DMS53 treated with DMSO at 0.1 percent for 48 hours (cell line): Measurements from ENCODE around the gene C2orf68.

Experiments used
- DNase-seq: peaks from one replicate; lab custom pipeline; 2025; ENCODE audit not compliant: unreplicated experiment; lab: John Stamatoyannopoulos, UW

The C2orf68 gene

DNA sequence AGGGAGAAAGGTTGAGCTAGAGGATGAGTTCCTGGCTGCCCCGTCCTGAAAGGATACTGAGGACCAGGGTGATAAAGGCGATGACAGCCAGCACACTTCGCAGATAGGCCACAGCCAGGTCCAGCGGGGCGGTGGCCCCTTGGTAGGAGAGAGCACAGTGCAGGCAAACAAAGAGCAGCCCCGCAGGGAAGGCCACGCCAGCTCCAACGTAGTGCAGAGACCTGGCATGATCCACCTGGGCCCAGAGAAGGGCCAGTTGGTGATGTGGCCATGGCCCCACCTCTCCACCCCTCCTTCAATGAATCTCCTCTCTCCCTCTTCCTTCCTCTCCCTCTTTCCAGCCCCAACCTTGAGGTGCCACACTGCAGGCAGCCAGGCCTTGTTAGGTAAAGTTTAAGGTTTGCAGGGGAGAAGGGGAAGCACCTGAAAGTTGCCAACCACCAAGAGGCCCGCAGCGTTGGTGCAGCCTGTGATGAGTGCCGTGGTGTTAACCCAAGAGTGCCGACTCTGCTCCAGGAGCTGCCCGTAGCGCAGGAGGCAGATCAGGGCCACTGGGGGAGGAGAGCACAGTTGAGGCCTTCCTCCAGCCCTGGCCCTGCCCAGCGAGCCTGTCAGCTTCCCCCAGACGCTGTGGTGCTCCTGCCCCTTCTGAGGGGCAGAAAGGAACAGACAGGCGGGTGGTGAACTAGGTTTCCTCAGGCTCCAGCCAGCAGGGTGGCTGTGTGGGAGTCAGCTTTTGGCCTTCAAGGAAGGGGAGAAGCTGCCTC is 12.2 kb downstream of the C2orf68 start:
- DNase-seq: no peak

DNA sequence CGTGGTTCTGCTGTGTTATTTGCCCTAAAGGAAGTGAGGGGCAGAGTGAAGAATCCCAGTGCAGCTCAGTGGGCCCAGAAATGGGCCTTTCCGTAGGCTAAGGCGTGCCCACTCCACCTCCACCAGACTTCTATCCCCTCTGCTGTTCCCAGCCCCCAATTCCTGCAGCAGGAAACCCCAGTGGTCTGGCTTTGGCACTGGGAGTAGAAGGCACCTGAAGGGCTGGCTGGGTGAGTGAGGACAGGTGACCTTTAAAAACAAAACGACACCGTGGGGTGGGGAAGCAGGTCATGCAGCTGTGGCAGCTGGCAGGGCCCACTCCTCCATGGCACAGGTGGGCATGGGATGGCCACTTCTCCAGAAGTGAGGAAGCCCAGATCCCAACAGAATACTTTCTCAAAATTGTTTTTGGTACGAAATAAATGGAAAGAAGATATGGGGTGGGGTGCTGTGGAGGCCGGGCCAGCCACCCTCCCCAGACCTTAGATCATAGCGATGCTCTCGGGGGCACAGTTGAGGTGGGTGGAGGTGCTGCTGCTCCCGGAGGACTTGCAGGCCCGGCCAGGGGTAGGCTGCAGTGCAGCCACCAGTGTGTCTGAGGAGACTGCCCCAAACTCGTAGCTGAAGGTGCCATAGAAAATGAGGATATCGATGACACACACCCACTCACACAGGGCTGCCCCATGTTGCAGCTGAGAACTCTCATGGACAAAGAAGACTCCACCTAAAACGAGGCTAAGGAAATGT is 13.1 kb downstream of the C2orf68 start:
- DNase-seq: no peak

DNA sequence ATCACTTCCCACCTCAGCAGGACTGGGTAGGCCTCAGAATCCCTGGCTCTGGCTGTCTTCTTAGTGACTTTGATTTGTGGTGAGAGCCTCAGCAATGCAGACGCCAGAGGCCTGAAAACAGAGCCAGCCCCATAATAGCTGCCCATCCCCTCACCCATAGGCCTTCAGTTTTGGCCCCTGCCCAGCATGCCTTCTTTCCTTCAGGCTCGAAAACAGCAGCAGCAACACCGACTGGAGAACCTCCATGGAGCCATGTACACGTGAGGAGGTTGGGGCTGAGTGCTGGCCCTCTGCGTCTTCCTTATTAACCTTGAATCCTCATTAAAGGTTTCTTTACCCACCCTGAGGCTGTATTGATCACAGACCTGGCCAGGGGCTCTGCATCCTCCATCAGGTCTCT is 14.6 kb downstream of the C2orf68 start:
- no peak for DNase-seq

DNA sequence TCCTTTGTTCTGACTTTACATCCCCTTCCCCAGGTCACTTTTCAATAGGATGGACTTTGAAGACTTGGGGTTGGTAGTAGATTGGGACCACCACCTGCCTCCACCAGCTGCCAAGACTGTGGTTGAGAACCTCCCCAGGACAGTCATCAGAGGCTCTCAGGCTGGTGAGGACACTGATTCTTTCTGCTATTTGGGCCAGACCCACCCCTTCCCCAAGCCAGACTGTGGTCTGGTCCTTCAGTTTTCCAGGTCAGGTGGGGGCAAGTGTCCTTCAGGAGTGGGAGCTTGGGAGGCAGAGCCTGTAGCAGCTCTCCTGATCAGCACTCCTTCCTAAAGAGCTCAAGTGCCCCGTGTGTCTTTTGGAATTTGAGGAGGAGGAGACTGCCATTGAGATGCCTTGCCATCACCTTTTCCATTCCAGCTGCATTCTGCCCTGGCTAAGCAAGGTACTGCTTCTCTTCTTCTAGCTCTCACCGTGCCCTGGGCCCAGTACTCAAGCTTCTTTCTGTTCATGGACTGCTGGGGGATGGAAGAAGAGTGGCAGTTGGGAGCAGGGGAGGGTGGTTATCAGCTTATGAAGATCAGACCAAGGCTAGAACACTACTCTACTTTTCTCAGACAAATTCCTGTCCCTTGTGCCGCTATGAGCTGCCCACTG is 15.3 kb downstream of the C2orf68 start:
- DNase-seq: no peak

DNA sequence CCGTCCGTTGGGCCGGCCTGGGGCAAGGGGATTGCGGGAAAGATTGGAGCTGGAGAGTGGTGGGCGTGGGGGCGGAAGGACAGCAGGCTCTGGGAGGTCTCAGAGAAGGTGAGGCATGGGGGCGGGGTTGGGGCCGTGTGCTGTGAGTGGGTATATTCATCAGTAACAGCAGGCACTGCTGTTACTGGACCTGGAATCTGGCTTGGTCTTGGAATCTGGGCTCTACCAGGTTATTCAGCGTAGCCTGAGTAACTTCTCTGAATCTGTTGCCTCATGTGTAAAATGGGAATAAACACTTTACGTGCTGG is 15.9 kb downstream of the C2orf68 start:
- no peak for DNase-seq

DNA sequence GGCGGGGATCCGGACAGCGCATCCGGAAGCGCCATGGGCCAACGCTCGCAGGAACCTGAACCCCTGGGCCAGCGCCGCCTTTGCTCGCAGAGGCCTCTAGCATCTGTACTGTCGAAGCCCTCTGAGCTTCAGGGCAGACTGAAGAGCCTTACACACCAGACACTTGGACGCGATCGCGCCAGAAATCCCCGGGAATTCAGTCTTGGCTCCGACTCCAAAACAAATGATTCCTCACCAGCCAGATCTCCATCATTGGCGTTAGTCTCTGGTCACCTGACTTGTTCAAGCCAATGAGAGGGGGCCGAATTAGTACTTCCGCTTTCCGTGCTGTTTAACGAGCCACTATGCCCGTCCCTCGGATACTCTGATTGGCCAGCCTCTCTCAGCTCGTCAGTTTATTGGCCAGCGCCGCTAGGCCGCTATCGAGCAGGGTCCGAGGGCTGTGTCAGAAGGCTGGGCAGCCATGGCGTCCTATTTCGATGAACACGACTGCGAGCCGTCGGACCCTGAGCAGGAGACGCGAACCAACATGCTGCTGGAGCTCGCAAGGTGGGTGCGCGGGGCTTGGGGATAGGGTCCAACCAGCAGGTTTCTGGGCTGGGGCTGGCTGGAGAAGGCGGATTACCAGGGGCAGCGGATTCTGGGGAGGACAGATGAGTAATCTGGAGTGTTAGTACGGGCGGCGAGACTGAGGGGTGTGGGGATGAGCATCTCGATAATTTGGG is 16.4 kb downstream of the C2orf68 start, which contains the start of gene RNF181:
Gene RNF181, plus strand, starts transcription at position 445 of the 725 bp plus-strand sequence. Its CDS starts 19 bp downstream, at position 464.
- peak; percentile 100 for DNase-seq

DNA sequence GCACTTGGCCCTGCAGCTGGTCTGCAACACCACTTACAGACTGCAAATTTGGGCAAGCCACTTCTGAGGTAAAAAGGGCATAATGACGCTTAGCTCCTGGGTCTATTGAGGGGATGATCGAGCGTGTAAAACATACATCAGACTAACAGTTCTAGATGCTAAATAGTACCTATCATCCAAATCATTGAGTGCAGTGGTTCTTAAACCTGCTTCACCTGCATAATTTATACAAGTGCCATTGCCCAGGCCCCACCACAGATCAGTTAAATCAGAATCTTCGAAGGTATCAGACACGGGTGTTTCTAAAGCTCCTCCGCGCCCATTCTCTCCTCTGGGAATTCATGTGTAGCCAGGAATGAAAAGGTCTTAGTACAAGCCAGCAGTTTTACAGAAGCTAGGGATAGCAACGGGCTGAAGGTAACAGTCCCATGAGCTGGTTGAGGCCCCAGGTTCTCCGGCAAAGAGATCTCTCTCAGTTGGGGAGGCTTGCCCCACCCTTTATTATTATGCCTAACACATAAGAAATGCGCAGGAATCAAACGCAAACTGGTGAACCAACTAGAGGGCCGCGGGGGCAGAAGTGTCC is 17.1 kb downstream of the C2orf68 start:
- no peak for DNase-seq

DNA sequence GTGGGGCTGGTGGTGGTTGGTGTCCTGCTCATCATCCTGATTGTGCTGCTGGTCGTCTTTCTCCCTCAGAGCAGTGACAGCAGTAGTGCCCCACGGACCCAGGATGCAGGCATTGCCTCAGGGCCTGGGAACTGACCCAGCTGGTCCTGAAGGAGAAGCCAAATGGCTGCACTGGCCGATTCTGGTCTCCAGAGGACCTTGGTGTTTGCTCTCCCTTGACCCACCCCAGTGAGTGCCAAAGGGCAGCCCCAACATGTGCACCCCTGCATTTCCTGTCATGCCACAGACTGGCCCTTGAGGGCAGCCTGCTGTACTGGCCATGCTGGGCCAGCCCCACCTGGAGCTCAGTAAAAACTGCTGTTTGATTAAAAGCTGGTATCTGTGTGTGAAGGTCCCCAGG is 18.8 kb downstream of the C2orf68 start:
- no peak for DNase-seq

DNA sequence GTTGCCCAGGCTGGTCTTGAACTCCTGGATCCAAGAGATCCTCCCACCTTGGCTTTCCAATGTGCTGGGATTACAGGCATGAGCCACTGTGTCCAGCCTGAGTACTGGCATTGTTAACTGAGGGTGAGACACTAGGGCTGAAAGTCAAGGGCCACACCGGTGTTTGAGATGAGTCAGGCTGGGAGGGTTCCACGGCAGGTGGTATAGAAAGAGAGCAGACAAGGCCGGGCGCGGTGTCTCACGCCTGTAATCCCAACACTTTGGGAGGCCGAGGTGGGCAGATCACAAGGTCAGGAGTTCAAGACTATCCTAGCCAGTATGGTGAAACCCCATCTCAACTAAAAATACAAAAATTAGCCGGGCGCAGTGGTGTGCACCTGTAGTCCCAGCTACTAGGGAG is 19.6 kb downstream of the C2orf68 start:
- DNase-seq: peak; percentile 50

DNA sequence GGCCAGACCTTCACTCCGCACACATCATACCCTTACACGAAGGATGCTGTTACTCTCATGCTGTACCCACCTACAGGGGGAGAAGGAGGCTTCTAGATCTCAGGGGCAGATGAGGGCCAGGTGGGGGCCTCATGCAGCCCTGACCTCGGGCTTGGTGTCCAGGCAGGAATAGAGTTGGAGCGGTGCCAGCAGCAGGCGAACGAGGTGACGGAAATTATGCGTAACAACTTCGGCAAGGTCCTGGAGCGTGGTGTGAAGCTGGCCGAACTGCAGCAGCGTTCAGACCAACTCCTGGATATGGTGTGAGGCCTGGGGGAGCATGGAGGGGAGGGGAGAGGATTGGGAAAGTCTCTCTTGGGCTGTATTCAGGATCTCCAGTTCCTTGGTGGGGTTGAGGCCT is 20.3 kb downstream of the C2orf68 start:
- no peak for DNase-seq

DNA sequence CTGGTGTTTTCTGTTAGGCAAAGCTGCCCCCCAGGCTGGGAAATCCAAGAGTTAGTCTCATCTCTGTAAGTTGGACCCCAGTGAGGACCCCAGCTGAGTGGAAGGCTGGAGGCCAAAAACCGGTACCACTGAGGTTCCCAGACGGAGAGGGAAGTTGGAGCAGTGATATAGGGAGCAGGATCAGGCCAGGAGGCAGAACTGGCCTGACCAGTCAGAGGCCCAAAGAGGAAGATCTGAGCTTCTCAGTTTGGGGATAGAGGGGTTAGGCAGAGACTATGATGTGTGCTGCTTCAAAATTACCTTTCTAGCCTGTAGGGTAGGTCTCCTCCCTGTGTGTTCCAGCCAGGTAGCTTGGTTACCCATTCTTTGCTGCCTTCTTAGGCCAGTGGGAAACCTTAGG is 20.9 kb downstream of the C2orf68 start:
- DNase-seq: peak; percentile 16

DNA sequence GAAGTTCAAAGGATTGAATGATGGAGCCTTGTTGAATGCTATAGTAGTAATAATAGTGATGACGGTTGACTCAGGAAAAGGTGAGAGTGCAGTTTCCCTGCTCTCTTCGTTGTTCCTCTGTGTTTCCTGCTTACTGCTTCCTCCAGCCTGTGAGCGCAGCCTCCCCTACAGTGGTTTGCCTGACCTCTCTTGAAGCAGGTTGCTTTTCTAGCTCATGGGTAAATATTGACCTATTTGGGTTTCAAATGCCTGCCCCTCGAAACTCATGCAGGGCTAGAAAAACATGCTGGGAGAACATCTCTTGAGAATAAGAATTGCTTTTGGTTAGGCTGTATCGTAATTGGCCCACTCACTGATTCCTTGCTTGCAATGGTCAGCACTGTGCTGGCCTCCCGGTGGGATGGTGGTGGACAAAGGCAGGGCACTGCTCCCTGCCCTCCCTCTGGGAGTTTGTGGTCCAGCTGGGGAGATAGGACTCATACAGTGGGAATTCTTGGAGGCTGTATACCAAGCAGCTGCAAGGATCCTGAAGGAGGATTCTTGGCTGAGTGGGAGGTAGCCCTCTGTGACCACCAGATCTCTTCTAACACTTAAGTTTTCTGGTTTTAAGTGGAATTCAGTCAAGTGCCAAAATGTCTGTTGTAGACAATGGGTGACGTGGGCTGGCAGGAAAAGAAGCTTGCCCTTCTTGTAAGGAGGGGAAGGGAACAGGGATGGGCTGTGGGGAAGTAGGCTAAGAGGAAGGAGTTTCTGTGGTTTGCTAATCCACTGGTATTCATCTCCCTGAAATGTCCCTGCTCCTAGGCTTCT is 21.7 kb downstream of the C2orf68 start:
- peak; percentile 96 for DNase-seq

DNA sequence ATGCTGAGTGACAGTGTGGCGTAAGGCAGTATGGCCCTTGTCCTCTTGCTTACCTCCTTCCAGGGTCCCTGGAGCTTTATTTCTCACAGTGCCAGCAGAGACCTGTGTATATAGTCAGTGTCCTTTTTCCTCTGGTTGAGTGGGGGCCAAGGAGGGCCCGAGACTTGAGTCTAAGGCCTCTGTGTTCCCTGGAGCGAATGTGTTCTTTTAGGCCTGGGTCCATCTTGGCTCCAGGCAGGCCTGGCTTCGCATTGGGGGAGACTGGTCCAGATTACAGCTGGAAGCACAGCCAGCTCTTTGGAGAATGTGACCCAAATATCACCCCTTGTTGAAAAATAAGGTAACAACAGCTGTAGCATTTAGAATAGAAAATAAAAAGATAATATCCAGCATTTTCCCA is 22.7 kb downstream of the C2orf68 start:
- DNase-seq: no peak

DNA sequence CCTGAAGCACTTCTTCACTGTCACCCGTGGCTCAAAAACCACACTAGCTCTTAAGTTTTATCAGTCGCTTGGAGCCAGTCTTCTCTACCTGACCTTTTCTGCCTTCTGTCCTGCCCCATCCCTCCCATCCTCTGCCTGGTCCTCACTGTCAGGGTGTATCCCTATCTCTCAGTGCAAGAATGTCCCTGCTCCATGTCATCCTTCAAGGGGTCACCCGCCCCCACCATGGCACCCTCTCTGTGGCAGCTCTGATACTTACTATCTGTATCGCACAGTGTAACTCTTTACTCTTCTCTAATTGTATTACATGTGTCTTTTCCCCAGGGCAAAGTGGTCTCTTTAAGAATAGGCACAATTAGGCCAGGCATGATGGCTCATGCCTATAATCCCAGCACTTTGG is 23.2 kb downstream of the C2orf68 start:
- DNase-seq: no peak

DNA sequence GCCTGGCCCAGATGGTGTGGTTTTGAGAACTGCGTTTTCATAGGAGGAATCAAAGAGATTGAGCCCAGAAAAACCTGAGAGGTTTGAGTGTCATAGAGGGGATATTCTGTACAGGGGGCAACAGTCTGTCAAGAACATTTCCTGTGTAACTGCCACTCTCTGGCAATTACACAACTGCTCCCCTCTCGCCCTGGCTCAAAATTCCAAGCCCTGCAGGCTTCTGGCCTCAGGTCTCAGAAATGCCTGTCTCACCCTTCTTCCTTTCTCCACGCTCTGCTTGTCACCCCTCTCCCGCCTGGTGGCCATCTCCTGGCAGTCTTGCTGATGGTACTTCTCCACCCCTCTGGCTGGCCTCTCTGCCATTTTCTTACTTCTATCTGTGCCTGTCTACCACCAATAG is 23.6 kb downstream of the C2orf68 start:
- no peak for DNase-seq

DNA sequence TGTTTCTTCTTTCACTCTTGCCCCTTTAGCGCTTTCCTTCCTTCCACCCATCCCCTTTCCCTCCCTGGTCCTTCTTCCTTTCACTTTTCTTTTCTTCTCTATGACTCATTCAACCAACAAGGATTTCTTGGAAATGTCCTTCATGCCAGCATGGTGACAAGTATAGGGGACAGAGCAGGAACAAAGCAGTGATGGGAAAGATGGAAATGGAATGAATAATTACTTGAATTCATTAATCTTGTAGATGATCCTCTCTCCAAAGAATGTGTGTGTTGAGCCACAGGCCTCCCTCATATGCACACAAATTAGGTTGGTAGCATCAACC is 26.1 kb downstream of the C2orf68 start:
- no peak for DNase-seq

DNA sequence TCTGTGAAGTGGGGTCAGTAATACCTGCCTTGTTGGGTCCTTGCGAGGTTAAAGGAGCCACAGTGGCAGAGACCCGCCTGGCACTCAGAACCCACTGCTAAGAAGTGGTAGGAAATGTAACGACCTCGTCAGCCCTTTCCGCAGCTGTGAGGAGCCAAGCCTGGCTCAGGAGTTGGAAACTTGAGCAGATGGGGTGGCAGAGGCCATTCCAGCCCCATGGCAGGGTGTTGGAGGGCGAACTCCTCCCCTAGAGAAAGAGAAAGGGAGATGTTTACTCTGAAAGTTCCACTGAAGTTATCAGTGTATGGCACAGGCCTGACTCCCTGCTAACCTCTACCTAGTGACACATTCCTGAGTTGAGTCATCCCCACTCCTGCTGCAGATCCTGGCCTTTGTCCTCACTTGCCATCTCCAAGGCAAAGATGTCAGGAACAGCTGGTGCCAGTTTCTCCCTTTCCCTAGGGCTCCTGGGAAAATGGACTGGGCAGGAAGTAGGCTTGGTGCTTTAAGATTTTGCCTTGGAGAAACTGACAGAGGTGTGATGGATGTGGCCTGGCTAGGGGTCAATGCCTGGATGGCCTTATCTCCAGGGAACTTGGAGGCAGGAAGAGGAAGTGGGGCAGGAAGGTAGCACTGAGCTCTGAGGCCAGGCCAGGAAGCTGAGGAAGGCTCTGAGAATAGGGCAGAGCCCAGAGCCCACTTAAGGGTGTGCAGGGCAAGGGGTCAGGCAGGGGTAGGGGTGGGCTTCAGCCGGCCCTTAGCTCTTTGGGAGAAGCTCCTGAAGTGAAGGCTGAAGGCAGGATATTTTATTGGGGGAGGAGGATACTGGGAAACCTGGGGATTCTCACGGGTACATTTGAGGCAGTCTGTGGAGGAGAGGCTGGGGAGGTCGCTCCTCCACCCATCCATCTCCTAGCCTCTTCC is 26.7 kb downstream of the C2orf68 start:
- DNase-seq: peak; percentile 93

DNA sequence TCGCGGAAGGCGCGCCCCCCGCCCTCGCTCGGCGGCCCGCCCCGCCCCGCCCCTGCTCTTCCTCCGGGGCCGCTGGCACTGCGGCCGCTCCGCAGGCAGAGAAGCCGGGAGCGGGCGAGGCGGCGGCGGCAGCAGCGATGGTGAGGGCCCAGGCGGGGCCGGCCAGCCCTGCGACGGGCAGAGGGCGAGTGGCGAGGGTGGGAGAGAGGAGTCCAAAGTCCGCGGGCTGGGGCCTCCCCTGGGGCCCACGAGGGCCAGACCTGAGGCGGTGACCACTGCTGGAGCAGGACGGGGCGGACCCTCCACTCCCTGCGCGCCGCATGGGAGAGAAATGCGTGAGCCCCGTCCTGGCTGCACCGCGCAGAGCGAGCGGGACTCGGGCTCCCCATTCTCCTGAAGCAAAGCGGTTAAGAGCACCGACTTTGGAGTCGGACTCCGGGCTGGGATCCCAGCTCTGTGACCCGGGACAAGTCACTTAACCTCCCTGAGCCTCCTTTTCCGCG is 27.5 kb downstream of the C2orf68 start, which contains the start of gene VAMP5:
Gene VAMP5, plus strand, starts transcription at position 78 of the 503 bp plus-strand sequence. Its CDS starts 60 bp downstream, at position 138.
- DNase-seq: no peak
